OCI-LY7 (cell line): ENCODE results near the gene CSNK2A1. TPM values are rescaled to one million over a fixed set of nuclear protein-coding genes. Genes with fewer than 3 reads are reported as not detected.

Source experiments
- BruUV-seq: library from RNA; stranded (reverse); fragments of 400-500 nt; replicated peaks from 2 replicates; lab custom pipeline; 2021; lab: Mats Ljungman, UMichigan
- CTCF ChIA-PET: fragments of 300-600 bp; sonication (Branson Sonifier 250); formaldehyde crosslinking; loops from one replicate; lab custom pipeline; 2022; ENCODE audit warnings: antibody characterized with exemption; ENCODE audit not compliant: unreplicated experiment; lab: Charles Lee
- POLR2A ChIA-PET: fragments of 300-600 bp; sonication (Branson Sonifier 250); formaldehyde crosslinking; loops from one replicate; lab custom pipeline; 2022; ENCODE audit warnings: antibody characterized with exemption; lab: Charles Lee
- DNase-seq: peaks from one replicate; pipeline ENCODE4 v3.0.0-alpha.2; 2015; ENCODE audit warnings: low spot score
- H2AFZ ChIP-seq: fragments of 200-600 bp; sonication (generic), shearing (Covaris generic); 2 replicates; pipeline ENCODE4 v1.6.1; 2014; ENCODE audit warnings: mild to moderate bottlenecking, antibody characterized with exemption, low read length, moderate library complexity
- H3K27ac ChIP-seq: fragments of 200-600 bp; sonication (generic); 2 replicates; pipeline ENCODE4 v1.5.1; 2014; ENCODE audit warnings: mixed run types, low read depth, mild to moderate bottlenecking, moderate library complexity, low read length, inconsistent platforms; ENCODE audit not compliant: poor library complexity, severe bottlenecking
- H3K36me3 ChIP-seq: fragments of 200-600 bp; sonication (generic); 2 replicates; pipeline ENCODE4 v1.6.1; 2014; ENCODE audit warnings: mild to moderate bottlenecking, antibody characterized with exemption, low read length, moderate library complexity, mixed read lengths; ENCODE audit not compliant: insufficient read depth
- H3K4me1 ChIP-seq: fragments of 200-600 bp; sonication (generic); 2 replicates; pipeline ENCODE4 v1.5.1; 2014; ENCODE audit warnings: mild to moderate bottlenecking, low read length; ENCODE audit not compliant: insufficient read depth, poor library complexity, severe bottlenecking
- H3K4me2 ChIP-seq: fragments of 200-600 bp; sonication (generic); 2 replicates; pipeline ENCODE4 v1.6.1; 2014; ENCODE audit warnings: mild to moderate bottlenecking, low read length
- H3K4me3 ChIP-seq: fragments of 200-600 bp; sonication (generic); 2 replicates; pipeline ENCODE4 v1.5.1; 2014; ENCODE audit warnings: mild to moderate bottlenecking, low read depth, low read length; ENCODE audit not compliant: poor library complexity, severe bottlenecking
- H3K79me2 ChIP-seq: fragments of 200-600 bp; sonication (generic); 2 replicates; pipeline ENCODE4 v1.6.1; 2016; ENCODE audit warnings: low read depth, mild to moderate bottlenecking, low read length, moderate library complexity, mixed read lengths; ENCODE audit not compliant: insufficient read depth
- H3K9me2 ChIP-seq: fragments of 200-600 bp; sonication (generic); 2 replicates; pipeline ENCODE4 v1.6.1; 2016; ENCODE audit warnings: mild to moderate bottlenecking, low read length, mixed read lengths; ENCODE audit not compliant: insufficient read depth
- H3K9me3 ChIP-seq: fragments of 200-600 bp; sonication (generic); 2 replicates; pipeline ENCODE4 v1.6.1; 2014; ENCODE audit warnings: mild to moderate bottlenecking, mixed run types, low read length, mixed read lengths
- H4K20me1 ChIP-seq: fragments of 200-600 bp; sonication (generic); 2 replicates; pipeline ENCODE4 v1.6.1; 2014; ENCODE audit warnings: mild to moderate bottlenecking, antibody characterized with exemption, low read length, moderate library complexity, mixed read lengths; ENCODE audit not compliant: insufficient read depth
- CTCF ChIP-seq: fragments of 200-600 bp; sonication (generic); conservative IDR thresholded peaks from 2 replicates; pipeline ENCODE4 v1.5.1; 2014; ENCODE audit warnings: mild to moderate bottlenecking, antibody characterized with exemption, low read length, moderate library complexity, mixed read lengths
- EZH2phosphoT487 ChIP-seq: fragments of 200-600 bp; sonication (generic); IDR thresholded peaks from 2 replicates; pipeline ENCODE4 v1.6.1; 2018; ENCODE audit warnings: low read depth, borderline replicate concordance, mild to moderate bottlenecking, mixed run types, antibody characterized with exemption, low read length, moderate library complexity, mixed read lengths
- intact Hi-C: fragments of 100-400 bp; cut with micrococcal nuclease; formaldehyde crosslinking; loops from one replicate; pipeline ENCODE4 v1.10.0; 2022; ENCODE audit not compliant: unreplicated experiment
- total RNA-seq, 2 experiments: library from RNA; depleted of rRNA in 1 of 2; stranded (reverse); fragments of >200 nt in 1 of 2; shearing (Covaris generic) in 1 of 2; gene quantifications; 2 replicates each; pipeline ENCODE4 v1.2.3, GENCODE V29; 2014 to 2022

Gene CSNK2A1
- total RNA-seq, 2 experiments from 2014 or later = 90.8 to 164 TPM

DNA sequence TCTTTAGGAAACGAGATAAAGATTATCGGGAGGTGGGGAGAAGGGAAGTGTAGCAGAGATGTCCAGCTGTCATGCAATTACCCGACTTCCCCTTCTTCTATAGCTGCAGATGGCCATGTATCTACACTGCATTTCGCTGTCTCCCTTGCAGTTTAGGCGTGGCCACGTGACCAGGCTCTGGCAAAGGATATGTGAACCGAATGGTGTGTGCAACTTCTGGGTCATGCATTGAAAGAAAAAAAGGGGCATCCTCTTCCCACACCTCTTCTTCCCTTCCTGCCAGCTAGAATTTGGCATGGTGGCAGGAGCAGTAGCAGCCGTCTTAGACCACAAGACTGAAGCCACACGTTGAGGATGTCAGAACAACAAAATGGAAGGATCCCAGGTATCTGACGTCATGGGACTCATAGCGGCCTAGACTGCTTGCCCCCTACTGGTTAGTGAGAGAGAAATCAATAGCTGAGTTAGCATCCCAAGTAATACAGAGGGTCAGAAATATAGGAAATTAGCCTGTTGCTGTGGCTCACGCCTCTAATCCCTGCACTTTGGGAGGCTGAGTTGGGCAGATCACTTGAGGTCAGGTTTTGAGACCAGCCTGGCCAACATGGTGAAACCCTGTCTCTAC is 33.7 kb upstream of the CSNK2A1 start:
- TF ChIP-seq EZH2phosphoT487 (no peak), CTCF (peak; percentile 70)
- H2AFZ ChIP-seq = peak overlapping the region; percentile 77
- CTCF ChIA-PET = interaction anchor here (0.7 kb wide), 1 partner anchor 256 kb away, joined by 3 read pairs; no protein-coding TSS in a partner anchor

DNA sequence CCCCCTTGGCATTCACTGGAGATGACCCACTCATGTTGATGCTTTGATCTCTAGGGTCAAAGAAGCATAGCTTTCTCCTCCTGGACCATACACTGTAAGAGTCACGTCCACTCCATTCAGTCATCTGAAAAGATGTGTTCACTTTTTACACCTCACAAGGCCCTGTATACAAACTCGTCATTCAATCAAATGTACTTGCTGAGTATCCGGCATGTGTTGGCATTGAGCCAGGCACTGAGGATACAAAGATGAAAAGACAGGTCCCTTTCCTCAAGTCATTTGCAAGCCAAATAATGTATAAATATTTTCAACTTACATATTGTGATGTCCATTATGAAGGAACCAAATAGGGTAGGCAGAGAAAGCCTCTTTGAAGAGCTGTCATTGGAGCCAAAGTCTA is 32.6 kb upstream of the CSNK2A1 start:
- Histone ChIP-seq H3K9me2 (no peaks in the 10 kb centered on the region), H3K4me3 (no peak overlapping the region), H3K27ac (no peak overlapping the region), H2AFZ (no peak overlapping the region), H3K9me3 (no peaks in the 10 kb centered on the region), H4K20me1 (no peaks in the 10 kb centered on the region), H3K79me2 (no peaks in the 10 kb centered on the region), H3K36me3 (no peaks in the 10 kb centered on the region), H3K4me1 (peaks cover 10% of the 10 kb centered on the region), H3K4me2 (no peak overlapping the region)
- intact Hi-C loops = no loop called here
- ChIA-PET CTCF (interaction anchor here (0.8 kb wide), 1 partner anchor 13 kb away, joined by 3 read pairs; no protein-coding TSS in a partner anchor), POLR2A (interaction anchor here (1.0 kb wide), 1 partner anchor 35 kb away, joined by 3 read pairs; no protein-coding TSS in a partner anchor)
- no peak for DNase-seq
- TF ChIP-seq CTCF (no peak), EZH2phosphoT487 (no peak)
- BruUV-seq = no TSS peak

More for the DNA sequence above, 33.7 kb upstream of the CSNK2A1 start:
- intact Hi-C loops = no loop called here
- no TSS peak for BruUV-seq
- Histone ChIP-seq H3K36me3 (no peaks in the 10 kb centered on the region), H4K20me1 (no peaks in the 10 kb centered on the region), H3K9me2 (no peaks in the 10 kb centered on the region), H3K9me3 (no peaks in the 10 kb centered on the region), H3K4me3 (no peak overlapping the region), H3K4me1 (peaks cover 13% of the 10 kb centered on the region), H3K4me2 (no peak overlapping the region), H3K27ac (no peak overlapping the region), H3K79me2 (no peaks in the 10 kb centered on the region)
- peak; percentile 61 for DNase-seq
- POLR2A ChIA-PET = interaction anchor here (0.7 kb wide), 2 partner anchors 34 to 129 kb away, joined by 3 to 4 read pairs; partner anchors contain the start of gene CSNK2A1

DNA sequence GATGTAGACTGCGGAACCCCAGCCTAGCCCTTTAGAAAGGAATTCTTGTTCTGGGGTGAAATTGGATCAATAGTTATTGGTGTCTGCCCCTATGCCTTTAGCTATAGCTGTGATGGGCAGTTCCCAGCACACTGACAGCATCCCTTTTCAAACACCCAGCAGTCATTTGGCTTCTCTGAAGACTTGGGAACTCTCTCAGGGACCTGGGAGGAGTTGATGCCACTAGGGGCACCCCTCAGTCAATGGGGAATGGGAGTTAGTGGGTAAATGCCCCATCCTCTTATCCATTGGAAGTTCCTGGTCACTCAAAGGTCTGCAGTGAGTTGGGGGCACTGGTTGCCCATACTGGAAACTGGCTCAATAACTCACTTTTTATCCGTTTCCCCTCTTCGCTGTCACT is 31.6 kb upstream of the CSNK2A1 start:
- H3K4me1 ChIP-seq = peaks cover 4% of the 10 kb centered on the region
- ChIA-PET POLR2A (interaction anchor here (0.6 kb wide), 1 partner anchor 12 kb away, joined by 3 read pairs; no protein-coding TSS in a partner anchor), CTCF (no interaction called here)
- no TSS peak for BruUV-seq
- H3K9me2 ChIP-seq = no peaks in the 10 kb centered on the region
- H2AFZ ChIP-seq = no peak overlapping the region
- H4K20me1 ChIP-seq = no peaks in the 10 kb centered on the region
- H3K9me3 ChIP-seq = no peaks in the 10 kb centered on the region
- no peak overlapping the region for H3K4me2 ChIP-seq
- no peaks in the 10 kb centered on the region for H3K36me3 ChIP-seq
- no peak for DNase-seq
- no peaks in the 10 kb centered on the region for H3K79me2 ChIP-seq
- no peak overlapping the region for H3K4me3 ChIP-seq
- H3K27ac ChIP-seq = no peak overlapping the region
- intact Hi-C loops = no loop called here
- TF ChIP-seq CTCF (0 out of 2 replicates have a peak, but pooled peaks have one; percentile 21), EZH2phosphoT487 (no peak)
